GM21576 (cell line): ENCODE results near the gene MILR1.
A peak's percentile ranks its signal among the peaks of the same experiment; 100 is the strongest.
"Not testable (repeated sequence)": the region's sequence is repeated elsewhere in the genome, so short reads cannot be mapped to it uniquely, and the experiment has no call there.

Source experiments
- ATAC-seq: cut with Tn5 transposase; IDR thresholded peaks from one replicate; pipeline ENCODE4 v1.9.1; 2021; ENCODE audit warnings: mild to moderate bottlenecking, moderate library complexity; ENCODE audit not compliant: unreplicated experiment

Gene MILR1

GRCh38 chr17:64448665-64449512 lies at the start of gene MILR1:
Gene MILR1 (plus strand): TSS chr17:64449115. CDS start chr17:64449169, 54 bp downstream.
- ATAC-seq: peak; percentile 72

- no peak for ATAC-seq
Observed at GRCh38 chr17:64399767-64400156, 49.2 kb upstream of the MILR1 start.

- ATAC-seq: no peak
Observed at GRCh38 chr17:64400642-64401041, 48.3 kb upstream of the MILR1 start.

GRCh38 chr17:64401244-64401860 lies 47.6 kb upstream of the MILR1 start:
- ATAC-seq: no peak

- ATAC-seq: no peak
Observed at GRCh38 chr17:64401941-64402340, 47.0 kb upstream of the MILR1 start.

GRCh38 chr17:64402469-64402868 lies 46.4 kb upstream of the MILR1 start:
- no peak for ATAC-seq

GRCh38 chr17:64403881-64404460 lies 44.9 kb upstream of the MILR1 start:
- no peak for ATAC-seq

GRCh38 chr17:64406321-64407200 lies 42.4 kb upstream of the MILR1 start:
- ATAC-seq: no peak

- no peak for ATAC-seq
Observed at GRCh38 chr17:64410750-64411490, 38.0 kb upstream of the MILR1 start.

- ATAC-seq: no peak
Observed at GRCh38 chr17:64411999-64412771, 36.7 kb upstream of the MILR1 start.

- ATAC-seq: no peak
Observed at GRCh38 chr17:64412944-64413381, 36.0 kb upstream of the MILR1 start.

- ATAC-seq: peak; percentile 70
Observed at GRCh38 chr17:64413513-64413912, 35.4 kb upstream of the MILR1 start.

- ATAC-seq: no peak
Observed at GRCh38 chr17:64418506-64419339, 30.2 kb upstream of the MILR1 start.

GRCh38 chr17:64420143-64420670 lies 28.7 kb upstream of the MILR1 start:
- peak; percentile 53 for ATAC-seq

GRCh38 chr17:64422121-64422520 lies 26.8 kb upstream of the MILR1 start:
- not testable (repeated sequence) for ATAC-seq

GRCh38 chr17:64423881-64424280 lies 25.0 kb upstream of the MILR1 start:
- no peak for ATAC-seq

GRCh38 chr17:64424324-64424849 lies 24.5 kb upstream of the MILR1 start:
- ATAC-seq: no peak

GRCh38 chr17:64425191-64425590 lies 23.7 kb upstream of the MILR1 start:
- no peak for ATAC-seq
